ENCODE data around the gene DDX46. TPM values are rescaled to one million over a fixed set of nuclear protein-coding genes. Genes with fewer than 3 reads are reported as not detected.

DDX46 gene
- total and polyA plus RNA-seq, 2 donors (not counting 1 experiment from before 2014, with no cell fraction given) = 18.7 to 38.1 TPM

DNA sequence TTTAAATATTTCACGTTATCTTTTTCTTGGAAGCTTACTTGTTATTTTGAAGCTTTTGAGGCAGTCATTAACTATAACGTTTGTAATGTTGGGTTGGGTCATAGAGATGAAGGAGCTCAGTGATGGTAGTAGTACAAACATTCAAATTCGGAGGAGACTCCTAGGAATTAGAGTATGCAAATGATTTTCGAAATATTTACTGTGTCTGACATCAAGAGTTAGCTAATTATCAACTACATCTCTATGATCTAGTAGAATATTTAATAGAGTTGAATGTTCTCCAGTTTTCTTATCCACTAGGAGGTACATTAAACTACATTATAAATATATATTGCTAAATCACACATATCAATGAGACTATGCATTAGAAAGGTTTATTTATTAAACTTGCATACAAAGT lies 58.4 kb downstream of the DDX46 start:
- peaks cover 2% of the 10 kb centered on the region for H3K36me3 ChIP-seq (ENCODE audit: control insufficient read depth, insufficient read depth, low read length)
- TF ChIP-seq, protein P1, sequence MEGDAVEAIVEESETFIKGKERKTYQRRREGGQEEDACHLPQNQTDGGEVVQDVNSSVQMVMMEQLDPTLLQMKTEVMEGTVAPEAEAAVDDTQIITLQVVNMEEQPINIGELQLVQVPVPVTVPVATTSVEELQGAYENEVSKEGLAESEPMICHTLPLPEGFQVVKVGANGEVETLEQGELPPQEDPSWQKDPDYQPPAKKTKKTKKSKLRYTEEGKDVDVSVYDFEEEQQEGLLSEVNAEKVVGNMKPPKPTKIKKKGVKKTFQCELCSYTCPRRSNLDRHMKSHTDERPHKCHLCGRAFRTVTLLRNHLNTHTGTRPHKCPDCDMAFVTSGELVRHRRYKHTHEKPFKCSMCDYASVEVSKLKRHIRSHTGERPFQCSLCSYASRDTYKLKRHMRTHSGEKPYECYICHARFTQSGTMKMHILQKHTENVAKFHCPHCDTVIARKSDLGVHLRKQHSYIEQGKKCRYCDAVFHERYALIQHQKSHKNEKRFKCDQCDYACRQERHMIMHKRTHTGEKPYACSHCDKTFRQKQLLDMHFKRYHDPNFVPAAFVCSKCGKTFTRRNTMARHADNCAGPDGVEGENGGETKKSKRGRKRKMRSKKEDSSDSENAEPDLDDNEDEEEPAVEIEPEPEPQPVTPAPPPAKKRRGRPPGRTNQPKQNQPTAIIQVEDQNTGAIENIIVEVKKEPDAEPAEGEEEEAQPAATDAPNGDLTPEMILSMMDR (conservative IDR thresholded peaks at IDR 0.05 in 1 of 2, IDR thresholded peaks at IDR 0.05 in 1 of 2; ENCODE audit: low read depth in 1 of 2, low read length in 2 of 2) = no peak
- no peak for TF ChIP-seq EZH2 (IDR thresholded peaks at IDR 0.05; ENCODE audit: low read length, missing control alignments)

DNA sequence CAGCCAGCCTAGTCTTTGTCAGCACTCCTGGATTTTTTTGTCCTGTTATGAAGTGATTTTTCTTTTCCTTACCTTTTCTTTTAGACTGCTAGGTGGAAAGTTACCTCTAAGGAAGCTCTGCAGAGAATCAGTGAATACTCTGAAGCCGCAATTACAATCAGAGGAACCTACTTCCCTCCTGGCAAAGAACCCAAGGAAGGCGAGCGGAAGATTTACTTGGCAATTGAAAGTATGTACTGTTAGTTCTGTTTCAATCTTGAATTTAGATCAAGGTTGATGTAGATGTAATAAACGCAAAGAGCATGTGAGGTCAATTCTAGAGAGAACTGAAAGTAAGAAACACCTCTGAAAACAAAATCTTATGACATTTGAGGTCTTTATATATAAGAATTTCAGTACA lies 60.2 kb downstream of the DDX46 start:
- Histone ChIP-seq H2AFZ (ENCODE audit: low read length) (no peak overlapping the region), H3K9ac (ENCODE audit: insufficient read depth, low read length) (no peak overlapping the region), H4K20me1 (ENCODE audit: control insufficient read depth, extremely low read depth, insufficient read depth, low read length) (no peaks in the 10 kb centered on the region), H3K4me3 (replicated peaks in 1 of 4; ENCODE audit: control extremely low read depth in 1 of 4, insufficient read depth in 1 of 4, low read depth in 3 of 4, low read length in 4 of 4) (no peak overlapping the region), H3K79me2 (ENCODE audit: control insufficient read depth, insufficient read depth, low read length) (no peaks in the 10 kb centered on the region), H3K27me3 (ENCODE audit: control insufficient read depth, insufficient read depth, low read length) (no peaks in the 10 kb centered on the region), H3K9me3 (ENCODE audit: control insufficient read depth, insufficient read depth, low read depth, low read length) (no peaks in the 10 kb centered on the region), H3K4me1 (ENCODE audit: control insufficient read depth, extremely low read depth, insufficient read depth, low read length) (no peaks in the 10 kb centered on the region), H3K27ac (ENCODE audit: insufficient read depth, low read length) (no peak overlapping the region), H3K36me3 (ENCODE audit: control insufficient read depth, insufficient read depth, low read length) (no peaks in the 10 kb centered on the region), H3K4me2 (ENCODE audit: extremely low read depth, insufficient read depth, low read length) (no peak overlapping the region)
- no peak for TF ChIP-seq EZH2 (IDR thresholded peaks at IDR 0.05; ENCODE audit: low read length, missing control alignments)
- TF ChIP-seq, protein P1 (conservative IDR thresholded peaks at IDR 0.05 in 1 of 2, IDR thresholded peaks at IDR 0.05 in 1 of 2; ENCODE audit: low read depth in 1 of 2, low read length in 2 of 2) = no peak
- DNase-seq (ENCODE audit: low read depth in 2 of 2) = no peak

More for the DNA sequence above, 58.4 kb downstream of the DDX46 start:
- Histone ChIP-seq H3K4me1 (ENCODE audit: control insufficient read depth, extremely low read depth, insufficient read depth, low read length) (no peaks in the 10 kb centered on the region), H3K79me2 (ENCODE audit: control insufficient read depth, insufficient read depth, low read length) (no peaks in the 10 kb centered on the region), H3K4me2 (ENCODE audit: extremely low read depth, insufficient read depth, low read length) (no peak overlapping the region), H4K20me1 (ENCODE audit: control insufficient read depth, extremely low read depth, insufficient read depth, low read length) (no peaks in the 10 kb centered on the region), H2AFZ (ENCODE audit: low read length) (no peak overlapping the region), H3K9me3 (ENCODE audit: control insufficient read depth, insufficient read depth, low read depth, low read length) (no peaks in the 10 kb centered on the region), H3K27me3 (ENCODE audit: control insufficient read depth, insufficient read depth, low read length) (no peaks in the 10 kb centered on the region), H3K27ac (ENCODE audit: insufficient read depth, low read length) (no peak overlapping the region), H3K4me3 (replicated peaks in 1 of 4; ENCODE audit: control extremely low read depth in 1 of 4, insufficient read depth in 1 of 4, low read depth in 3 of 4, low read length in 4 of 4) (no peak overlapping the region), H3K9ac (ENCODE audit: insufficient read depth, low read length) (no peak overlapping the region)
- DNase-seq (ENCODE audit: low read depth in 2 of 2) = no peak

DNA sequence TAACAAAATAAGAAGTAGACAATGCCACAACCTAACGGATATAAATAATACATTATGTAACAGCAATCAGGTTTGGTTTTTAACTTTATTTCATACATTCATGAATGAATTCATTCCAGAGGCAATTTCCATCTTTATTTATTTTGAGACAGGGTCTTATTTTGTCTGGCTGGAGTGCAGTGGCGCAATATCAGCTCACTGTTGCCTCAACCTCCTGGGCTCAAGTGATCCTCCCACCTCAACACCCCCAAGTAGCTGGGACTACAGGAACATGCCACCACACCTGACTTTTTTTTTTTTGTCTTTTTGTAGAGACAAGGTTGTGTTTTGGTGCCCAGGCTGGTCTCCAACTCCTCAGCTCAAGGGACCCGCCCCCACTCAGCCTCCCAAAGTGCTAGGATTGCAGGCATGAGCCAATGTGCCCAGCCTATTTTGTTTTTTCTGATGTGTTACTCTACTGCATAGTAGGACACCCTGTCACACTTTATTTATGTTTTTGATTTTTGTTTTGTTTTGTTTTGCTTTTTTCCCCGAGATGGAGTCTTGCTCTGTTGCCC lies 60.9 kb downstream of the DDX46 start:
- no peak overlapping the region for H3K4me2 ChIP-seq (ENCODE audit: extremely low read depth, insufficient read depth, low read length)
- H3K4me3 ChIP-seq (replicated peaks in 1 of 4; ENCODE audit: control extremely low read depth in 1 of 4, insufficient read depth in 1 of 4, low read depth in 3 of 4, low read length in 4 of 4) = no peak overlapping the region
- no peaks in the 10 kb centered on the region for H3K36me3 ChIP-seq (ENCODE audit: control insufficient read depth, insufficient read depth, low read length)
- no peaks in the 10 kb centered on the region for H3K79me2 ChIP-seq (ENCODE audit: control insufficient read depth, insufficient read depth, low read length)
- no peaks in the 10 kb centered on the region for H3K4me1 ChIP-seq (ENCODE audit: control insufficient read depth, extremely low read depth, insufficient read depth, low read length)
- no peaks in the 10 kb centered on the region for H3K27me3 ChIP-seq (ENCODE audit: control insufficient read depth, insufficient read depth, low read length)
- no peaks in the 10 kb centered on the region for H3K9me3 ChIP-seq (ENCODE audit: control insufficient read depth, insufficient read depth, low read depth, low read length)
- TF ChIP-seq, protein P1 (conservative IDR thresholded peaks at IDR 0.05 in 1 of 2, IDR thresholded peaks at IDR 0.05 in 1 of 2; ENCODE audit: low read depth in 1 of 2, low read length in 2 of 2) = no peak
- TF ChIP-seq EZH2 (IDR thresholded peaks at IDR 0.05; ENCODE audit: low read length, missing control alignments) = no peak
- no peak overlapping the region for H3K27ac ChIP-seq (ENCODE audit: insufficient read depth, low read length)
- no peak for DNase-seq (ENCODE audit: low read depth in 2 of 2)
- H3K9ac ChIP-seq (ENCODE audit: insufficient read depth, low read length) = no peak overlapping the region
- H4K20me1 ChIP-seq (ENCODE audit: control insufficient read depth, extremely low read depth, insufficient read depth, low read length) = no peaks in the 10 kb centered on the region
- H2AFZ ChIP-seq (ENCODE audit: low read length) = no peak overlapping the region
